ENCODE data around the gene PRDX5.
"Not testable (repeated sequence)": the region's sequence is repeated elsewhere in the genome, so short reads cannot be mapped to it uniquely, and the experiment has no call there.

PRDX5 gene

GRCh38 chr11:64306563-64306875 is 11.4 kb upstream of the PRDX5 start:
- no peak for DNase-seq

- DNase-seq, result no peak
These were observed 10.9 kb upstream of the PRDX5 start for GRCh38 chr11:64306876-64307622.

GRCh38 chr11:64307795-64308194 is 10.1 kb upstream of the PRDX5 start:
- DNase-seq, result not testable (repeated sequence)

GRCh38 chr11:64312947-64313346 is 5.0 kb upstream of the PRDX5 start:
- no peak for DNase-seq

- no peak for DNase-seq
These were observed 4.3 kb upstream of the PRDX5 start for GRCh38 chr11:64313491-64314145.

- DNase-seq, result no peak
These were observed 3.6 kb upstream of the PRDX5 start for GRCh38 chr11:64314146-64314804.

DNA sequence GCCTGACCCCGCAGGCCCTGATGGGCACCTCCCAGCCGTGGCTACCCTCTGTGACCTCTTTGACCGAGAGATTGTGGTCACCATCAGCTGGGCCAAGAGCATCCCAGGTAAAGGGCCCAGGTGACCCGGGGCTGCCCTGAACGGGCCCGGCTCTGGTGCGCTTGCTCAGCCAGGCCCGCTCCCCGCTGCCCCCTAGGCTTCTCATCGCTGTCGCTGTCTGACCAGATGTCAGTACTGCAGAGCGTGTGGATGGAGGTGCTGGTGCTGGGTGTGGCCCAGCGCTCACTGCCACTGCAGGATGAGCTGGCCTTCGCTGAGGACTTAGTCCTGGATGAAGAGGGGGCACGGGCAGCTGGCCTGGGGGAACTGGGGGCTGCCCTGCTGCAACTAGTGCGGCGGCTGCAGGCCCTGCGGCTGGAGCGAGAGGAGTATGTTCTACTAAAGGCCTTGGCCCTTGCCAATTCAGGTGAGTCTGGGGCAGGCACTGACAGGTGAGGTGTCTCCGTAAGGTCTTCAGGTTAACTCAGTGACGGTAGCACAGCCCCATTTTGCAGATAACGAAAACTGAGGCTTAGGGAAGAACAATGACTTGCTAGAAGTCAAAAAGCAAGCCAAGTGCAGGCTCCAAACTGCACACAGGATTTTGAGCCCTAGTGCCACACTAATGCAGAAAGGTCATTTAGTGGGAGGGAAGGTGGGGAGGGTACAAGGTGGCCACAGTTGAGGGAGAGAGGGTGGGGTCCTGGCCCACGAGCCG is 2.9 kb upstream of the PRDX5 start:
- DNase-seq, result no peak

DNA sequence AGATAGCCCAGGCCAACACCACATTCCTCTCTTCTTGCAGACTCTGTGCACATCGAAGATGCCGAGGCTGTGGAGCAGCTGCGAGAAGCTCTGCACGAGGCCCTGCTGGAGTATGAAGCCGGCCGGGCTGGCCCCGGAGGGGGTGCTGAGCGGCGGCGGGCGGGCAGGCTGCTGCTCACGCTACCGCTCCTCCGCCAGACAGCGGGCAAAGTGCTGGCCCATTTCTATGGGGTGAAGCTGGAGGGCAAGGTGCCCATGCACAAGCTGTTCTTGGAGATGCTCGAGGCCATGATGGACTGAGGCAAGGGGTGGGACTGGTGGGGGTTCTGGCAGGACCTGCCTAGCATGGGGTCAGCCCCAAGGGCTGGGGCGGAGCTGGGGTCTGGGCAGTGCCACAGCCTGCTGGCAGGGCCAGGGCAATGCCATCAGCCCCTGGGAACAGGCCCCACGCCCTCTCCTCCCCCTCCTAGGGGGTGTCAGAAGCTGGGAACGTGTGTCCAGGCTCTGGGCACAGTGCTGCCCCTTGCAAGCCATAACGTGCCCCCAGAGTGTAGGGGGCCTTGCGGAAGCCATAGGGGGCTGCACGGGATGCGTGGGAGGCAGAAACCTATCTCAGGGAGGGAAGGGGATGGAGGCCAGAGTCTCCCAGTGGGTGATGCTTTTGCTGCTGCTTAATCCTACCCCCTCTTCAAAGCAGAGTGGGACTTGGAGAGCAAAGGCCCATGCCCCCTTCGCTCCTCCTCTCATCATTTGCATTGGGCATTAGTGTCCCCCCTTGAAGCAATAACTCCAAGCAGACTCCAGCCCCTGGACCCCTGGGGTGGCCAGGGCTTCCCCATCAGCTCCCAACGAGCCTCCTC is 2.0 kb upstream of the PRDX5 start:
- DNase-seq, result not testable (repeated sequence)

GRCh38 chr11:64316672-64317324 is 1.1 kb upstream of the PRDX5 start:
- no peak for DNase-seq

DNA sequence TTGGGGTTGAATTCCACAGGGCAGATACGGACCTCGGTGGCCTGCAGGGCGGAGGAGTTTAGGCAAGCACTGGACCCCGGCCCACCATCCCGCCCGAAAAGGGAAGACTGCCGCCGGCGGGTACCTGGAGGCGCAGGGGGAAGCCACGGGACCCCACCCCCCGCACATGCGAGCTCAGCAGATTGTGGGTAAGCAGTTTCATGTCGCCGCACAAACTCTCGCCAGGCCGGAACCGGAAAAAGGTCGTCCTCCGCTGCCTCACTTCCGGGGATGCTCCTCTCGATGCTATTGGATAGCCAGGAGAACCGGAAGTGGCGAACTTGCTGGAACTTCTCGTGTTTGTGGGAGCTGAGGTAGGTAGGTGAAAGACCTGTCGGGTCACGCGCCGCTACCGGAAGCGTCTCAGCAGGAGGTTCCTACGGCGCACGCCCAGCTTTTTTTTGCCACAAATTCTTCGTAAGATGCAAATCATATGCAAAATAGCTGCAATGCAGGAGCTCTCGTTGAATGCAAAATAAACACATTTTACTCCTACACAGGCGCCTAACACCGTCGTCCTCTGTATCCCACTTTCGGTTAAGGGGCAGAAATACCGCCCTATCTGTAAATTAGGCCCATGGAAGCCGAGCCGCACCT is 478 bp upstream of the PRDX5 start, which contains the start of gene TRMT112:
Gene TRMT112, minus strand, starts transcription at position 235 of the 636 bp plus-strand sequence. Its CDS starts 33 bp downstream, at position 202.
- DNase-seq, result peak; percentile 94 to 96 (median 96)

DNA sequence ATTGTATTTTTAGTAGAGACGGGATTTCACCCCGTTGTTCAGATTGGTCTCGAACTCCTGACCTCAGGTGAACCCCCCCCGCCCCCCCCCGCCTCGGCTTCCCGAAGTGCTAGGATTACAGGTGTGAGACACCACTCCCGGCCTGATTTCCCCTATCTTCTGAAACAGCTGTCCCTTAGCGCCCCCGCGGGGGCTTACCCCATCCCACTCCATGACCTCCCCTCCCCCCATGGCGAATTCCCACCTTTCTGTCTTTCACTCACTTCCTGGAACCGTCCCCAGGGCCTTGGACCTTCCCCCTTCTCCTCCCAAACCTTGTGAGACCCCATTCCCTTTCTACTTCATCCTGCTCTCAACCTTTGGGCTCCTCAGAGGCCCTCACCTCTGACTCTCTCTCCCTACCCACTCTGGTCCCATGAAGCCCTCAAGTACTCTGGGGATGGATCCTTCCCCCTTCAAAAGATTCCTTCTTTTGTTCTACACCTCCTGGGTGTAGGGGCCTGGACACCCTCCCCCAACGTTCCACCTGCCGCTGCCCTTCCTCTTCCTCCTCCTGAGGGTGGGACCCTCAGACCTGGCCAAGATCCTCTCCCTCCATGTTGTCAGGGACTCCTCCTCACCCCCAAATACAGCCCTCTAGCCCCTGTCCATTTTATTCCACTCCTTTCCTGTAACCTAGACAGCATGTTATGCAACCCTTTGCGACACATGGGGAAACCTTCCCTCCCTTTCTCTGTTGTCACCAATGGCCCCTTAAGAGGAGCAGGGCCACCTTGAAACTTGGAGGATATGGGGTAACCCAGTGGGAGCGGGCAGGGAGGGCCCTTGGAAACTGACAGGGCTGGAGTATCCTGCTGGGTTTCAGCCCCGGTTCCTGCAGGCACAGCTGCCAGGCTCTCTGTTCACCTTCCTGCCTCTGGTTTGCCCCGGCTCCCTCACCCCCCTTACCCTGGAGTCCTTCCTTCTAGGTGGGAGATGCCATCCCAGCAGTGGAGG is 1.1 kb downstream of the PRDX5 start:
- peak in 1 of 3 donors; percentile 36 for DNase-seq

- DNase-seq, result no peak
These were observed 2.6 kb downstream of the PRDX5 start for GRCh38 chr11:64320556-64320955.

DNA sequence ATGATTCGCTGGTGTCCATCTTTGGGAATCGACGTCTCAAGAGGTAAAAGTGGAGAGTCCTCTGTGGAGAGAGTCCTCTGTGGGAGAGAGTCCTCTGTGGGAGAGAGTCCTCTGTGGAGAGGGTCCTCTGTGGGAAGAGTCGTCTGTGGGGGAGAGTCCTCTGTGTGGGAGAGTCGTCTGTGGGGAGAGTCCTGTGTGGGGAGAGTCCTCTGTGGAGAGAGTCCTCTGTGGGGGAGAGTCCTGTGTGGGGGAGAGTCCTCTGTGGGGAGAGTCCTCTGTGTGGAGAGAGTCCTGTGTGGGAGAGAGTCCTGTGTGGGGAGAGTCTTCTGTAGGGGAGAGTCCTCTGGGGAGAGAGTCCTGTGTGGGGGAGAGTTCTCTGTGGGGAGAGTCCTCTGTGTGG is 3.1 kb downstream of the PRDX5 start:
- no peak for DNase-seq

GRCh38 chr11:64321533-64321932 is 3.6 kb downstream of the PRDX5 start:
- no peak for DNase-seq

GRCh38 chr11:64322925-64323260 is 5.0 kb downstream of the PRDX5 start:
- no peak for DNase-seq

DNA sequence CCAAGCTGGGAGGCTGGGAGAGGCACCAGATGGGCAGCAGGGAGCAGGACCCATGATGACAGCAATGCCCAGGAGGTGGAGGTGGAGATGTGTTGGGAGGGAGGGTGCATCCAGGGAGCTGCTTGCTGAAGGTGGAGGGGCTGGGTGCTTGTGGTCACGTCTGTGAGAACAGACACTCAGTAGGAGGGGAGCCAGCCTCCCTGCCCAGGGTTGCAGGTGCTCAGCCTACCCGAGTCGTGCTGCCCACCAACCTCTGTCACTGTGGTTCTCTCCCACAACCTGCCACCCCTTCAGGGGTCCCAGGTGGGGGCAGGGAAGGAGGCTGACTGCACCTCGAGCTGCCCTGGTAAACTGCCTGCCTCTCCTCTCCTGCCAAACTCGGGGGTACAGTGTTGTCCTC is 5.5 kb downstream of the PRDX5 start:
- no peak for DNase-seq

DNA sequence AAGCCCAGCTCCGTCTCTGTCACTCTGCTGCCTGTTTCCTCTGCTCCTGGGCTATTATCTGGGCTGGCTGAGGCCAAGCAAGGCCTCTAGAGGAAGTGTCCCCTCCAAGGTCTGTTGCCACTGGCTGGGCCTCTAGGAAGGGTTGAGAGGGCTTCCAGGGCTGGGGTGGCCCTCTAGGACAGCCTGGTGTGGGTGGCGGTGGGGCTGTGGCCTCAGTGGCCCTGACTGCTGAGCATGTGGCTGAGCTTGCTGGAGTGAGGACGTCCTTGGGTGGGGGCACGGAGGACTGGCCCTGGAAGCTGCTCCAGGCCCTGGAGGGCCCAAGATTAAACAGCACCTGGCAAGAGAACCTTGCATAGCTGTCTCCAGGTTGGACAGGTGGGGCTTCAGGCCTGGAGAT is 6.1 kb downstream of the PRDX5 start:
- DNase-seq, result not testable (repeated sequence)

DNA sequence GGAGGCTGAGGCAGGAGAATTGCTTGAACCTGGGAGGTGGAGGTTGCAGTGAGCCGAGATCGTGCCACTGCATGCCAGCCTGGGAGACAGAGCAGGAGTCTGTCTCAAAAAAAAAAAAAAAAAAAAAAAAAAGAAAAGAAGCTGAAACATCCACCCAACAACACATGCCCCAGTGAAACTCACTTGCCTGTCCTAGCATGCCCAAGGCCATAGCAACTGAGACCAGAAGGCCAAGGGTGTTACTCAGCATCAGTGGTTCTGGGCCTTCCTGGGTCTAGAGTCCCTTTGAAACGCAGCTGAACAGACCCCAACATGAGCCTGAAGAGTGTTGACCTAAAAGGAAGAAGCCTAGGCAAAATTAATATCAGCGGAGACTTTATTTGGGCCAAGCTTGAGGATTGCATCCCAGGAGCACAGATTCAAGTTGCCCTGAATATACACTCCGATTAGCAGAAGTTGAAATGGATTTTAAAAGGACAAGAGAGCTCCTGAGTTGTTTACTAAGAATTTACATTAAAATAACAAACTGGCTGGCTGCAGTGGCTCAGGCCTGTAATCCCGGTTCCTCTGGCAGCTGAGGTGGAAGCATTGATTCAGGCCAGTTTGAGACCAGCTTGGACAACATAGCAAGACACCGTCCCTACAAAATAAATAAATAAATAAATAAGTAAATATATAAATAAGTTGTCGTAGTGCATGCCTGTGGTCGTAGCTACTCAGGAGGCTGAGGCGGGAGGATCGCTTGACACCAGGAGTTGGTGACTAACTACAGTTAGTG is 7.0 kb downstream of the PRDX5 start:
- DNase-seq, result no peak

DNA sequence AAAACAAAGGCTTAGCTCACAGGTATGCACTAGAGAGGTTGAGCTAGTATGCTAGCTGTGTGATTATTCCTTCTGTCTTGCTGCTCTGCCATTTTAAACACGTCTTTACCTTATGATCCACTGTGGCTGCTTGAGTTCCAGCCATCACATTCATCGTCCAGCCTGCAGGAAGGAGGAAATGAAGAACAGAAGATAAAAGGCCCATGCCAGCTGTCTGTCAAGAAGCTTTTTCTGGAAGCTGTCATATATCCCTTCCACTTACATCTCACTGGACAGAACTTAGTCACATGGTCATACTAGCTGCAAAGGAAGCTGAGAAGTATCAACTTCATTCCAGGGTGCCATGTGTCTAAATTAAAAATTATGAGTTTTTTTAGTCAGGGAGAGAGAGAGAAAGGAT is 9.5 kb downstream of the PRDX5 start:
- no peak for DNase-seq
